DND-41 (cell line): Measurements from ENCODE around the gene ARMC3.

Experiments
- ATAC-seq: fragments of 200-7000 bp; cut with Tn5 transposase; 3 replicates; pipeline ENCODE4 v1.9.1; 2021; ENCODE audit warnings: low read depth; ENCODE audit not compliant: insufficient read depth
- DNase-seq: peaks from one replicate; pipeline ENCODE4 v3.0.0-alpha.2; 2020
- H2AFZ ChIP-seq: 2 replicates; pipeline ENCODE4 v1.6.0; 2012; ENCODE audit warnings: low read depth, low read length
- H3K27ac ChIP-seq: 2 replicates; pipeline ENCODE4 v1.5.1; 2012; ENCODE audit warnings: low read length, inconsistent platforms
- H3K27me3 ChIP-seq: fragments of 200-600 bp; sonication (generic); 2 replicates; pipeline ENCODE4 v1.6.0; 2012; ENCODE audit warnings: low read length, mild to moderate bottlenecking, inconsistent platforms; ENCODE audit not compliant: insufficient read depth, poor library complexity
- H3K36me3 ChIP-seq: 2 replicates; pipeline ENCODE4 v1.5.1; 2012; ENCODE audit warnings: low read length, inconsistent platforms; ENCODE audit not compliant: insufficient read depth
- H3K4me1 ChIP-seq: 2 replicates; pipeline ENCODE4 v1.5.1; 2012; ENCODE audit warnings: mild to moderate bottlenecking, low read length; ENCODE audit not compliant: insufficient read depth
- H3K4me2 ChIP-seq: 2 replicates; pipeline ENCODE4 v1.6.0; 2012; ENCODE audit warnings: mild to moderate bottlenecking, moderate library complexity, low read length, inconsistent platforms; ENCODE audit not compliant: insufficient read depth
- H3K4me3 ChIP-seq, 2 experiments: fragments of 200-600 bp in 1 of 2; shearing (Covaris generic) in 1 of 2; 2 replicates each; pipeline ENCODE4 v1.5.1; 2012 to 2016; ENCODE audit warnings: inconsistent platforms in 2 of 2, low read length in 2 of 2, mild to moderate bottlenecking in 2 of 2, low read depth in 1 of 2, moderate library complexity in 1 of 2
- H3K79me2 ChIP-seq: 2 replicates; pipeline ENCODE4 v1.6.0; 2012; ENCODE audit warnings: low read length, inconsistent platforms; ENCODE audit not compliant: insufficient read depth
- H3K9ac ChIP-seq: 2 replicates; pipeline ENCODE4 v1.6.0; 2012; ENCODE audit warnings: low read depth, mild to moderate bottlenecking, inconsistent platforms, low read length, moderate library complexity
- H3K9me3 ChIP-seq: 2 replicates; pipeline ENCODE4 v1.5.1; 2012; ENCODE audit warnings: low read length, moderate library complexity, mild to moderate bottlenecking, inconsistent platforms; ENCODE audit not compliant: insufficient read depth, severe bottlenecking
- H4K20me1 ChIP-seq: 2 replicates; pipeline ENCODE4 v1.6.0; 2012; ENCODE audit warnings: low read length; ENCODE audit not compliant: insufficient read depth
- CTCF ChIP-seq: IDR thresholded peaks from 2 replicates; pipeline ENCODE4 v1.5.1; 2012; ENCODE audit warnings: borderline replicate concordance, low read length, moderate library complexity, mild to moderate bottlenecking; ENCODE audit not compliant: poor library complexity, severe bottlenecking; ENCODE audit errors: extremely low read depth
- EZH2 ChIP-seq: IDR thresholded peaks from 3 replicates; pipeline ENCODE4 v1.6.1; 2012; ENCODE audit warnings: borderline replicate concordance, low read depth, mild to moderate bottlenecking, moderate library complexity, low read length, inconsistent platforms; ENCODE audit not compliant: severe bottlenecking

The ARMC3 gene

GRCh38 chr10:22958338-22958737 is 30.5 kb downstream of the ARMC3 start:
- Histone ChIP-seq H3K79me2 (no peaks in the 10 kb centered on the region), H3K9me3 (no peaks in the 10 kb centered on the region), H3K27ac (no peak overlapping the region), H3K27me3 (no peaks in the 10 kb centered on the region), H3K4me1 (no peaks in the 10 kb centered on the region), H2AFZ (no peak overlapping the region), H3K4me2 (no peak overlapping the region), H3K9ac (no peak overlapping the region), H3K4me3 (no peak overlapping the region), H3K36me3 (no peaks in the 10 kb centered on the region), H4K20me1 (no peaks in the 10 kb centered on the region)
- no peak for DNase-seq
- TF ChIP-seq EZH2 (no peak), CTCF (no peak)
- no peak for ATAC-seq

- DNase-seq (no peak), ATAC-seq (no peak)
- H4K20me1 ChIP-seq, result no peaks in the 10 kb centered on the region
- H3K36me3 ChIP-seq, result no peaks in the 10 kb centered on the region
- H3K27ac ChIP-seq, result no peak overlapping the region
- no peak overlapping the region; a peak in 1 of 4 replicates for H3K4me3 ChIP-seq
- H3K27me3 ChIP-seq, result no peaks in the 10 kb centered on the region
- no peak for TF ChIP-seq EZH2
- no peak for TF ChIP-seq CTCF
- no peak overlapping the region for H2AFZ ChIP-seq
- H3K4me2 ChIP-seq, result no peak overlapping the region
- no peak overlapping the region for H3K9ac ChIP-seq
- H3K79me2 ChIP-seq, result no peaks in the 10 kb centered on the region
- H3K9me3 ChIP-seq, result no peaks in the 10 kb centered on the region
- H3K4me1 ChIP-seq, result no peaks in the 10 kb centered on the region
Observed at GRCh38 chr10:22959292-22959691, 31.4 kb downstream of the ARMC3 start.

- Histone ChIP-seq H3K4me1 (no peaks in the 10 kb centered on the region), H3K9me3 (no peaks in the 10 kb centered on the region), H3K4me3 (no peak overlapping the region), H3K79me2 (no peaks in the 10 kb centered on the region), H3K36me3 (no peaks in the 10 kb centered on the region), H3K27me3 (no peaks in the 10 kb centered on the region), H2AFZ (no peak overlapping the region), H4K20me1 (no peaks in the 10 kb centered on the region), H3K27ac (no peak overlapping the region), H3K9ac (no peak overlapping the region), H3K4me2 (no peak overlapping the region)
- no peak for TF ChIP-seq CTCF
- no peak for TF ChIP-seq EZH2
- ATAC-seq (no peak), DNase-seq (no peak)
Observed at GRCh38 chr10:22959950-22960349, 32.1 kb downstream of the ARMC3 start.

- H2AFZ ChIP-seq, result no peak overlapping the region
- H3K9me3 ChIP-seq, result no peaks in the 10 kb centered on the region
- no peaks in the 10 kb centered on the region for H4K20me1 ChIP-seq
- no peak overlapping the region for H3K4me2 ChIP-seq
- no peak for ATAC-seq
- H3K36me3 ChIP-seq, result no peaks in the 10 kb centered on the region
- DNase-seq, result no peak
- no peaks in the 10 kb centered on the region for H3K79me2 ChIP-seq
- TF ChIP-seq EZH2, result no peak
- TF ChIP-seq CTCF, result no peak
- H3K27me3 ChIP-seq, result peaks cover 4% of the 10 kb centered on the region
- no peak overlapping the region for H3K4me3 ChIP-seq
- no peaks in the 10 kb centered on the region for H3K4me1 ChIP-seq
- no peak overlapping the region for H3K27ac ChIP-seq
- H3K9ac ChIP-seq, result no peak overlapping the region
Observed at GRCh38 chr10:22962817-22963216, 35.0 kb downstream of the ARMC3 start.
